Neuronal stem cell (in vitro differentiated cells): ENCODE results near the gene VWDE.
A peak's percentile ranks its signal among the peaks of the same experiment; 100 is the strongest.

Experiments used
- DNase-seq: peaks from one replicate; pipeline ENCODE4 v3.0.0-alpha.2; 2013; ENCODE audit warnings: low spot score
- H2AFZ ChIP-seq: one replicate; pipeline ENCODE4 v1.6.1; 2013; ENCODE audit warnings: mild to moderate bottlenecking, low read length, inconsistent platforms
- H2AK5ac ChIP-seq: 2 replicates; pipeline ENCODE4 v1.6.1; 2013; ENCODE audit warnings: low read depth, mild to moderate bottlenecking, inconsistent platforms, low read length, moderate library complexity, mixed read lengths
- H2BK120ac ChIP-seq: 2 replicates; pipeline ENCODE4 v1.6.1; 2013; ENCODE audit warnings: low read depth, mild to moderate bottlenecking, inconsistent platforms, low read length, moderate library complexity, mixed read lengths
- H2BK12ac ChIP-seq: one replicate; pipeline ENCODE4 v1.6.1; 2013; ENCODE audit warnings: low read length, inconsistent platforms
- H2BK15ac ChIP-seq: 2 replicates; pipeline ENCODE4 v1.6.1; 2013; ENCODE audit warnings: mild to moderate bottlenecking, low read length, inconsistent platforms, mixed read lengths
- H2BK5ac ChIP-seq: one replicate; pipeline ENCODE4 v1.6.1; 2013; ENCODE audit warnings: inconsistent platforms, mild to moderate bottlenecking, low read length, moderate library complexity
- H3K14ac ChIP-seq: one replicate; pipeline ENCODE4 v1.6.1; 2013; ENCODE audit warnings: low read length, inconsistent platforms
- H3K18ac ChIP-seq: 2 replicates; pipeline ENCODE4 v1.6.1; 2013; ENCODE audit warnings: low read length, inconsistent platforms
- H3K23ac ChIP-seq: 2 replicates; pipeline ENCODE4 v1.6.1; 2013; ENCODE audit warnings: low read depth, mild to moderate bottlenecking, mixed read lengths, low read length, inconsistent platforms; ENCODE audit not compliant: poor library complexity
- H3K27ac ChIP-seq: replicated peaks from 3 replicates; pipeline ENCODE4 v1.5.1; 2013; ENCODE audit warnings: low read length, inconsistent platforms
- H3K27me3 ChIP-seq, 3 experiments: 2 replicates each; pipeline ENCODE4 v1.6.1; 2013; ENCODE audit warnings: low read length in 3 of 3, mild to moderate bottlenecking in 2 of 3, inconsistent platforms in 1 of 3, low read depth in 1 of 3, mixed read lengths in 1 of 3, moderate library complexity in 1 of 3; ENCODE audit not compliant: control insufficient read depth in 3 of 3, insufficient read depth in 3 of 3
- H3K36me3 ChIP-seq, 2 donors: replicated peaks in 1 of 2; 2 replicates each; pipeline ENCODE4 v1.6.1; 2013; ENCODE audit warnings: low read length in 2 of 2; ENCODE audit not compliant: control insufficient read depth in 2 of 2, insufficient read depth in 2 of 2
- H3K4ac ChIP-seq: 2 replicates; pipeline ENCODE4 v1.6.1; 2013; ENCODE audit warnings: inconsistent platforms, mild to moderate bottlenecking, low read length, moderate library complexity
- H3K4me1 ChIP-seq, 2 donors: 1 replicate in 1 of 2; 2 replicates in 1 of 2; pipeline ENCODE4 v1.6.1; 2013; ENCODE audit warnings: low read length in 2 of 2, low read depth in 1 of 2; ENCODE audit not compliant: control insufficient read depth in 2 of 2, insufficient read depth in 1 of 2
- H3K4me2 ChIP-seq: one replicate; pipeline ENCODE4 v1.6.1; 2013; ENCODE audit warnings: mild to moderate bottlenecking, low read length, inconsistent platforms; ENCODE audit not compliant: insufficient read depth, poor library complexity, severe bottlenecking
- H3K4me3 ChIP-seq, 2 donors: 2 replicates each; pipeline ENCODE4 v1.5.1; 2013; ENCODE audit warnings: low read length in 2 of 2, mild to moderate bottlenecking in 2 of 2, inconsistent platforms in 1 of 2, moderate library complexity in 1 of 2
- H3K79me1 ChIP-seq: one replicate; pipeline ENCODE4 v1.6.1; 2013; ENCODE audit warnings: low read depth, mild to moderate bottlenecking, inconsistent platforms, low read length, moderate library complexity
- H3K9ac ChIP-seq: one replicate; pipeline ENCODE4 v1.6.1; 2013; ENCODE audit warnings: mild to moderate bottlenecking, low read depth, low read length, inconsistent platforms; ENCODE audit not compliant: poor library complexity
- H3K9me3 ChIP-seq, 2 donors: replicated peaks in 1 of 2; 2 replicates each; pipeline versions ENCODE3 to v1.6.1; 2013; ENCODE audit warnings: low read length in 2 of 2, mild to moderate bottlenecking in 2 of 2, inconsistent platforms in 1 of 2, low read depth in 1 of 2, mixed read lengths in 1 of 2, moderate library complexity in 1 of 2; ENCODE audit not compliant: control insufficient read depth in 2 of 2, insufficient read depth in 1 of 2
- H4K8ac ChIP-seq: one replicate; pipeline ENCODE4 v1.6.1; 2013; ENCODE audit warnings: low read depth, mild to moderate bottlenecking, inconsistent platforms, low read length, moderate library complexity
- H4K91ac ChIP-seq: one replicate; pipeline ENCODE4 v1.6.1; 2013; ENCODE audit warnings: low read length, low read depth, mild to moderate bottlenecking, inconsistent platforms; ENCODE audit not compliant: poor library complexity
- WGBS, 2 donors: extraction: QIAGEN DNeasy Blood & Tissue Kit; methylation state at CpG; one replicate each; pipeline ENCODE4 v1.1.7; 2013; ENCODE audit warnings: missing lambda C conversion rate in 2 of 2, mixed read lengths in 1 of 2; ENCODE audit not compliant: insufficient read length in 2 of 2, insufficient replicate concordance in 1 of 2; ENCODE audit errors: extremely low coverage in 2 of 2; 5-methylcytosine and 5-hydroxymethylcytosine counted together

The VWDE gene

GRCh38 chr7:12440229-12440628, 36.6 kb upstream of the VWDE start:
- Histone ChIP-seq H3K79me1 (no peaks in the 10 kb centered on the region), H2BK15ac (no peak overlapping the region), H2BK5ac (no peak overlapping the region), H3K4me1 (no peaks in the 10 kb centered on the region), H2AFZ (no peak overlapping the region), H3K9me3 (no peaks in the 10 kb centered on the region), H3K4me2 (no peak overlapping the region), H3K9ac (no peak overlapping the region), H2BK12ac (no peak overlapping the region), H3K23ac (no peak overlapping the region), H3K27me3 (peaks cover 0 to 6% (median 0%) of the 10 kb centered on the region in 3 experiments), H3K36me3 (no peaks in the 10 kb centered on the region), H3K4ac (no peak overlapping the region), H4K8ac (no peak overlapping the region), H2BK120ac (no peak overlapping the region), H3K4me3 (no peak overlapping the region), H3K27ac (no peak overlapping the region), H4K91ac (no peak overlapping the region), H3K18ac (no peak overlapping the region), H3K14ac (no peak overlapping the region), H2AK5ac (no peak overlapping the region)
- WGBS, 2 donors = no CpG with 5 or more reads among the region's 5 CpGs
- DNase-seq = no peak

- no CpG with 5 or more reads among the region's 7 CpGs for WGBS, 2 donors
- H3K4ac ChIP-seq = no peak overlapping the region
- H3K27me3 ChIP-seq = peaks cover 0 to 6% (median 0%) of the 10 kb centered on the region in 3 experiments
Observed at GRCh38 chr7:12436896-12437535, 33.4 kb upstream of the VWDE start.

GRCh38 chr7:12436126-12436525, 32.5 kb upstream of the VWDE start:
- Histone ChIP-seq H2AFZ (no peak overlapping the region), H3K27ac (no peak overlapping the region), H3K14ac (no peak overlapping the region), H3K23ac (no peak overlapping the region), H3K9ac (no peak overlapping the region), H3K18ac (no peak overlapping the region), H4K8ac (no peak overlapping the region), H4K91ac (no peak overlapping the region), H3K36me3 (no peaks in the 10 kb centered on the region), H2BK15ac (no peak overlapping the region), H3K4ac (no peak overlapping the region), H2BK5ac (no peak overlapping the region), H3K4me1 (peaks cover 0 to 4% of the 10 kb centered on the region in 2 donors), H3K9me3 (no peaks in the 10 kb centered on the region), H2AK5ac (no peak overlapping the region), H3K79me1 (no peaks in the 10 kb centered on the region), H2BK120ac (no peak overlapping the region), H3K4me3 (no peak overlapping the region), H2BK12ac (no peak overlapping the region), H3K27me3 (peaks cover 0 to 6% (median 0%) of the 10 kb centered on the region in 3 experiments), H3K4me2 (no peak overlapping the region)
- no peak for DNase-seq

More at GRCh38 chr7:12436896-12437535, 33.4 kb upstream of the VWDE start:
- H4K91ac ChIP-seq = no peak overlapping the region
- H3K9me3 ChIP-seq = no peaks in the 10 kb centered on the region
- no peak overlapping the region for H3K14ac ChIP-seq
- no peak overlapping the region for H2BK120ac ChIP-seq
- no peak overlapping the region for H3K4me2 ChIP-seq
- no peak overlapping the region for H3K4me3 ChIP-seq
- H3K36me3 ChIP-seq = no peaks in the 10 kb centered on the region
- H2BK15ac ChIP-seq = no peak overlapping the region
- no peak overlapping the region for H2BK5ac ChIP-seq
- no peak overlapping the region for H3K23ac ChIP-seq
- peaks cover 0 to 2% of the 10 kb centered on the region in 2 donors for H3K4me1 ChIP-seq
- H2AK5ac ChIP-seq = no peak overlapping the region
- H3K27ac ChIP-seq = no peak overlapping the region
- H2BK12ac ChIP-seq = no peak overlapping the region
- no peak overlapping the region for H3K9ac ChIP-seq
- no peaks in the 10 kb centered on the region for H3K79me1 ChIP-seq
- H3K18ac ChIP-seq = no peak overlapping the region
- peak; percentile 12 for DNase-seq
- H4K8ac ChIP-seq = no peak overlapping the region
- H2AFZ ChIP-seq = peak overlapping the region; percentile 23

- Histone ChIP-seq H3K9me3 (no peaks in the 10 kb centered on the region), H3K4me3 (no peak overlapping the region), H2AK5ac (no peak overlapping the region), H3K4me2 (no peak overlapping the region), H2BK15ac (no peak overlapping the region), H3K9ac (no peak overlapping the region), H2BK120ac (no peak overlapping the region), H2AFZ (no peak overlapping the region), H3K4me1 (peaks cover 0 to 4% of the 10 kb centered on the region in 2 donors), H3K27ac (no peak overlapping the region), H4K8ac (no peak overlapping the region), H3K27me3 (no peaks in the 10 kb centered on the region), H3K14ac (no peak overlapping the region), H3K79me1 (no peaks in the 10 kb centered on the region), H3K36me3 (no peaks in the 10 kb centered on the region), H3K4ac (no peak overlapping the region), H2BK12ac (no peak overlapping the region), H3K18ac (no peak overlapping the region), H4K91ac (no peak overlapping the region), H3K23ac (no peak overlapping the region), H2BK5ac (no peak overlapping the region)
- no peak for DNase-seq
Observed at GRCh38 chr7:12434012-12434642, 30.5 kb upstream of the VWDE start.
